IPS DF 4.7 (cell line): ENCODE results near the gene TNIK.
"Not testable (repeated sequence)": the region's sequence is repeated elsewhere in the genome, so short reads cannot be mapped to it uniquely, and the experiment has no call there.

Experiments
- DNase-seq: peaks from one replicate; pipeline ENCODE4 v3.0.0-alpha.2; 2013; ENCODE audit warnings: low spot score; ENCODE audit errors: extremely low read depth

TNIK gene

GRCh38 chr3:171315919-171316318, 144.3 kb downstream of the TNIK start:
- no peak for DNase-seq

- no peak for DNase-seq
Observed at GRCh38 chr3:171315101-171315500, 145.1 kb downstream of the TNIK start.

GRCh38 chr3:171314341-171314740, 145.9 kb downstream of the TNIK start:
- DNase-seq = no peak

GRCh38 chr3:171313702-171314101, 146.5 kb downstream of the TNIK start:
- DNase-seq = no peak

- no peak for DNase-seq
Observed at GRCh38 chr3:171312741-171313140, 147.5 kb downstream of the TNIK start.

GRCh38 chr3:171311784-171312183, 148.4 kb downstream of the TNIK start:
- DNase-seq = no peak

- no peak for DNase-seq
Observed at GRCh38 chr3:171309906-171310359, 150.3 kb downstream of the TNIK start.

- no peak for DNase-seq
Observed at GRCh38 chr3:171307988-171308387, 152.2 kb downstream of the TNIK start.

GRCh38 chr3:171307046-171307585, 153.1 kb downstream of the TNIK start:
- no peak for DNase-seq

- no peak for DNase-seq
Observed at GRCh38 chr3:171306631-171307030, 153.6 kb downstream of the TNIK start.

GRCh38 chr3:171305823-171306222, 154.4 kb downstream of the TNIK start:
- DNase-seq = not testable (repeated sequence)

GRCh38 chr3:171304498-171304897, 155.7 kb downstream of the TNIK start:
- DNase-seq = not testable (repeated sequence)

- DNase-seq = not testable (repeated sequence)
Observed at GRCh38 chr3:171304017-171304416, 156.2 kb downstream of the TNIK start.

GRCh38 chr3:171301998-171302397, 158.2 kb downstream of the TNIK start:
- DNase-seq = no peak

GRCh38 chr3:171301002-171301401, 159.2 kb downstream of the TNIK start:
- no peak for DNase-seq

GRCh38 chr3:171297951-171298350, 162.3 kb downstream of the TNIK start:
- DNase-seq = no peak

- no peak for DNase-seq
Observed at GRCh38 chr3:171297207-171297606, 163.0 kb downstream of the TNIK start.

GRCh38 chr3:171295484-171296373, 164.5 kb downstream of the TNIK start:
- no peak for DNase-seq

- no peak for DNase-seq
Observed at GRCh38 chr3:171293142-171293782, 166.9 kb downstream of the TNIK start.

- DNase-seq = no peak
Observed at GRCh38 chr3:171290680-171291079, 169.5 kb downstream of the TNIK start.

- DNase-seq = no peak
Observed at GRCh38 chr3:171289291-171289690, 170.9 kb downstream of the TNIK start.

GRCh38 chr3:171287761-171288160, 172.4 kb downstream of the TNIK start:
- not testable (repeated sequence) for DNase-seq
